HepG2 (cell line): ENCODE data around the gene HLA-DMB. TPM values are rescaled to one million over a fixed set of nuclear protein-coding genes. Genes with fewer than 3 reads are reported as not detected.

Source experiments
- AKAP8 ChIP-seq: sonication (generic); formaldehyde crosslinking; IDR thresholded peaks from 2 replicates; pipeline ENCODE4 v1.5.1; 2020; ENCODE audit warnings: mild to moderate bottlenecking, missing genetic modification reagents
- CEBPG ChIP-seq: IDR thresholded peaks from 2 replicates; pipeline ENCODE4 v1.6.1; 2016
- CHD2 ChIP-seq: IDR thresholded peaks from 2 replicates; pipeline ENCODE4 v1.6.1; 2011; ENCODE audit warnings: low read depth, low read length, improper control_type of control experiment
- GFI1 ChIP-seq: sonication (generic); formaldehyde crosslinking; IDR thresholded peaks from 2 replicates; pipeline ENCODE4 v1.5.0; 2020; ENCODE audit warnings: missing genetic modification reagents, mild to moderate bottlenecking, borderline replicate concordance
- HNRNPH1 ChIP-seq: fragments of 200-400 bp; formaldehyde crosslinking; optimal IDR thresholded peaks from 2 replicates; pipeline ENCODE3; 2017; ENCODE audit warnings: mild to moderate bottlenecking, low read depth, low read length
- JUNB ChIP-seq: sonication (generic); formaldehyde crosslinking; IDR thresholded peaks from 2 replicates; pipeline ENCODE4 v1.8.0; 2022; ENCODE audit warnings: missing genetic modification reagents, mild to moderate bottlenecking, borderline replicate concordance
- MXD4 ChIP-seq: IDR thresholded peaks from 2 replicates; pipeline ENCODE4 v1.6.1; 2016; ENCODE audit warnings: mild to moderate bottlenecking, missing biosample characterization, missing genetic modification reagents
- MXI1 ChIP-seq: IDR thresholded peaks from 3 replicates; pipeline ENCODE4 v1.6.1; 2012; ENCODE audit warnings: low read depth, low read length, inconsistent platforms, borderline replicate concordance
- ONECUT2 ChIP-seq: sonication (generic); formaldehyde crosslinking; IDR thresholded peaks from 2 replicates; pipeline ENCODE4 v1.4.0; 2020; ENCODE audit warnings: missing genetic modification reagents
- PHF8 ChIP-seq: sonication (generic); formaldehyde crosslinking; IDR thresholded peaks from 2 replicates; pipeline ENCODE4 v1.5.0; 2020; ENCODE audit warnings: missing genetic modification reagents
- RARA ChIP-seq: IDR thresholded peaks from 2 replicates; pipeline ENCODE4 v1.6.1; 2016; ENCODE audit warnings: missing genetic modification reagents, missing compliant biosample characterization
- SKI ChIP-seq: fragments of 450-650 bp; IDR thresholded peaks from one replicate; pipeline ENCODE4 v1.6.1; 2018; ENCODE audit warnings: mild to moderate bottlenecking; ENCODE audit not compliant: partially characterized antibody
- SNAPC2 ChIP-seq: sonication (generic); formaldehyde crosslinking; IDR thresholded peaks from 2 replicates; pipeline ENCODE4 v1.8.1; 2022; ENCODE audit warnings: mild to moderate bottlenecking, missing genetic modification reagents
- TMF1 ChIP-seq: sonication (generic); formaldehyde crosslinking; IDR thresholded peaks from 2 replicates; pipeline ENCODE4 v1.8.1; 2022; ENCODE audit warnings: low read depth, missing genetic modification reagents
- ZNF251 ChIP-seq: sonication (generic); formaldehyde crosslinking; IDR thresholded peaks from 2 replicates; pipeline ENCODE4 v1.9.0; 2021; ENCODE audit warnings: mild to moderate bottlenecking, missing genetic modification reagents
- ZNF501 ChIP-seq: sonication (generic); formaldehyde crosslinking; IDR thresholded peaks from 2 replicates; pipeline ENCODE4 v1.5.1; 2020; ENCODE audit warnings: mild to moderate bottlenecking, moderate library complexity, missing genetic modification reagents
- ZNF678 ChIP-seq: sonication (generic); formaldehyde crosslinking; IDR thresholded peaks from 2 replicates; pipeline ENCODE4 v1.4.0; 2020; ENCODE audit warnings: mild to moderate bottlenecking, missing genetic modification reagents
- ZNF737 ChIP-seq: sonication (generic); formaldehyde crosslinking; IDR thresholded peaks from 2 replicates; pipeline ENCODE4 v1.5.0; 2020; ENCODE audit warnings: missing genetic modification reagents, mild to moderate bottlenecking, borderline replicate concordance
- ZNF777 ChIP-seq: sonication (generic); formaldehyde crosslinking; IDR thresholded peaks from 2 replicates; pipeline ENCODE4 v1.4.0; 2020; ENCODE audit warnings: missing genetic modification reagents
- ZNF879 ChIP-seq: sonication (generic); formaldehyde crosslinking; IDR thresholded peaks from 2 replicates; pipeline ENCODE4 v1.8.1; 2023; ENCODE audit warnings: missing genetic modification reagents
- ZSCAN29 ChIP-seq: sonication (generic); formaldehyde crosslinking; conservative IDR thresholded peaks from 2 replicates; pipeline ENCODE4 v1.4.0; 2020; ENCODE audit warnings: mild to moderate bottlenecking, missing genetic modification reagents
- polyA plus RNA-seq, 8 experiments: library from polyadenylated mRNA; depleted of rRNA in 3 of 8; stranded (reverse) in 7 of 8; unstranded in 1 of 8; fragments of >200 nt; fragmentation: Illumina TruSeq in 4 of 8; extraction: Trizol in 4 of 8; gene quantifications; 2 replicates each; pipeline versions ENCODE4 v1.2.1 to v1.2.3, GENCODE V29; 2011 to 2016; ENCODE audit warnings: low read depth in 4 of 8, missing spikeins in 1 of 8, mixed read lengths in 1 of 8; ENCODE audit not compliant: insufficient read depth in 1 of 8
- total RNA-seq, 5 experiments: library from RNA; depleted of rRNA; stranded (reverse); fragments of >200 nt; fragmentation: Illumina TruSeq; extraction: Trizol; gene quantifications; 2 replicates each; pipeline ENCODE4 v1.2.3, GENCODE V29; 2016; ENCODE audit warnings: low read depth in 1 of 5
- TF ChIP-seq, protein P1 (sequence below): sonication (generic); formaldehyde crosslinking; IDR thresholded peaks from 2 replicates; pipeline ENCODE4 v1.4.0; 2020; ENCODE audit warnings: mild to moderate bottlenecking, missing genetic modification reagents
- TF ChIP-seq, protein P2 (sequence below): sonication (generic); formaldehyde crosslinking; IDR thresholded peaks from 2 replicates; pipeline ENCODE4 v1.8.1; 2023; ENCODE audit warnings: mild to moderate bottlenecking, inconsistent platforms, moderate library complexity, missing genetic modification reagents, borderline replicate concordance
- TF ChIP-seq, protein P3 (sequence below): sonication (generic); formaldehyde crosslinking; IDR thresholded peaks from 2 replicates; pipeline ENCODE4 v1.4.0; 2020; ENCODE audit warnings: low read depth, missing genetic modification reagents

HLA-DMB gene
- total and polyA plus RNA-seq, 2 of the 13 experiments (the other 11 are each of a cell fraction or from before 2014, with no cell fraction given): not detected

DNA sequence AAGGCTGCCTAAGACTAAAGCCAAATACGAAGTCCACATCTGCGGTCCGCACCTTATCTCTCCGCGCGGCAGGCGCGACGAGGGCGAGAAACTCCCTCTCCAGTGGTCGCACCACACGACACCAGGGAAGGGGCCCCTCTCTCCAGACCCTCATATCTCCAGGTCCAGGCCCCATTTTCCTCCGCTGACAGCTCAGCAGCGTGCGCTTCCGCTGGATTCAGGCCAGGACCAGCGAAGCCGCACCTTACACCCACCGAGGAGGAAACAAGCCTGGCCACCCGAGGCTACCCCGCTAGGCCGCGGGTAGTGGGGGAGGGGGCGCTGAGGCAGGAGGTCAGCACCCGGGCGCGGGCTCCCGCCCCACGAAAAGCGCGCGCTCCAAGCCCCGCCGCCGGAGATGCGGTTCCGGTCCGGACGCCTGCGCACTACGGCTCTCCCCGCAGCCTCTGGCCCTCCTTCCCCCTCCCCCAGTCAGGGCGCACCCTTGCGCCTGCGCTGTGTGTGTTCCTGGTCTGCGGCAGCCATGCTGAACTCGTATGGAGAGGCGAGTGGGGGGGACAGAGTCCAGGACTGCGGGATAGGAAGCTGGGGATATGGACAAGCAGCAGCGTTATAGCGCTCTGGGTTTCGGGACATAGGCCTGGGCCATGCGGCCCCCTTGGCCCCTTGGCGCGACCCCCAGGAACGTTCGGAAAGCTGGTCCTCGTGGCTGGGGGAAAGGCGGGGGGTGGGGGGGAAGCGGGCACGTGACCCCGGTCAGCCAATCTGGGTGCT, 27.5 kb upstream of the HLA-DMB start, which contains the start of gene BRD2 (continued):
- TF ChIP-seq HNRNPH1 (peak; percentile 80), ZNF501 (CRISPR knock-in tag) (peak; percentile 94), CHD2 (peak; percentile 48; the same call in 1 of the 2 replicates), ZNF678 (CRISPR knock-in tag) (peak; percentile 96), GFI1 (peak; percentile 84), SKI (peak; percentile 61), JUNB (no peak), PHF8 (peak; percentile 96), ZNF251 (CRISPR knock-in tag) (0 out of 2 replicates have a peak, but pooled peaks have one; percentile 78), ZNF737 (CRISPR knock-in tag) (peak; percentile 90; the same call in 1 of the 2 replicates), MXI1 (peak; percentile 63; the same call in 1 of the 3 replicates), RARA (CRISPR knock-in tag) (peak; percentile 94), TMF1 (CRISPR knock-in tag) (peak; percentile 99), AKAP8 (CRISPR knock-in tag) (peak; percentile 95), SNAPC2 (CRISPR knock-in tag) (peak; percentile 94), MXD4 (CRISPR knock-in tag) (peak; percentile 90), ZNF879 (CRISPR knock-in tag) (peak; percentile 99), ZNF777 (CRISPR knock-in tag) (peak; percentile 46; the same call in 1 of the 2 replicates), ONECUT2 (CRISPR knock-in tag) (peak; percentile 19; the same call in 1 of the 2 replicates), ZSCAN29 (CRISPR knock-in tag) (peak; percentile 80; the same call in 1 of the 2 replicates), CEBPG (CRISPR knock-in tag) (peak; percentile 32; the same call in 1 of the 2 replicates)
- TF ChIP-seq, protein P1, sequence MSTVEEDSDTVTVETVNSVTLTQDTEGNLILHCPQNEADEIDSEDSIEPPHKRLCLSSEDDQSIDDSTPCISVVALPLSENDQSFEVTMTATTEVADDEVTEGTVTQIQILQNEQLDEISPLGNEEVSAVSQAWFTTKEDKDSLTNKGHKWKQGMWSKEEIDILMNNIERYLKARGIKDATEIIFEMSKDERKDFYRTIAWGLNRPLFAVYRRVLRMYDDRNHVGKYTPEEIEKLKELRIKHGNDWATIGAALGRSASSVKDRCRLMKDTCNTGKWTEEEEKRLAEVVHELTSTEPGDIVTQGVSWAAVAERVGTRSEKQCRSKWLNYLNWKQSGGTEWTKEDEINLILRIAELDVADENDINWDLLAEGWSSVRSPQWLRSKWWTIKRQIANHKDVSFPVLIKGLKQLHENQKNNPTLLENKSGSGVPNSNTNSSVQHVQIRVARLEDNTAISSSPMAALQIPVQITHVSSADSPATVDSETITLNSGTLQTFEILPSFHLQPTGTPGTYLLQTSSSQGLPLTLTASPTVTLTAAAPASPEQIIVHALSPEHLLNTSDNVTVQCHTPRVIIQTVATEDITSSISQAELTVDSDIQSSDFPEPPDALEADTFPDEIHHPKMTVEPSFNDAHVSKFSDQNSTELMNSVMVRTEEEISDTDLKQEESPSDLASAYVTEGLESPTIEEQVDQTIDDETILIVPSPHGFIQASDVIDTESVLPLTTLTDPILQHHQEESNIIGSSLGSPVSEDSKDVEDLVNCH: no peak
- TF ChIP-seq, protein P2, sequence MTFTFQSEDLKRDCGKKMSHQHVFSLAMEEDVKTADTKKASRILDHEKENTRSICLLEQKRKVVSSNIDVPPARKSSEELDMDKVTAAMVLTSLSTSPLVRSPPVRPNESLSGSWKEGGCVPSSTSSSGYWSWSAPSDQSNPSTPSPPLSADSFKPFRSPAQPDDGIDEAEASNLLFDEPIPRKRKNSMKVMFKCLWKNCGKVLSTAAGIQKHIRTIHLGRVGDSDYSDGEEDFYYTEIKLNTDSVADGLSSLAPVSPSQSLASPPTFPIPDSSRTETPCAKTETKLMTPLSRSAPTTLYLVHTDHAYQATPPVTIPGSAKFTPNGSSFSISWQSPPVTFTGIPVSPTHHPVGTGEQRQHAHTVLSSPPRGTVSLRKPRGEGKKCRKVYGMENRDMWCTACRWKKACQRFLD: peak; percentile 93; the same call in 1 of the 2 replicates
- TF ChIP-seq, protein P3, sequence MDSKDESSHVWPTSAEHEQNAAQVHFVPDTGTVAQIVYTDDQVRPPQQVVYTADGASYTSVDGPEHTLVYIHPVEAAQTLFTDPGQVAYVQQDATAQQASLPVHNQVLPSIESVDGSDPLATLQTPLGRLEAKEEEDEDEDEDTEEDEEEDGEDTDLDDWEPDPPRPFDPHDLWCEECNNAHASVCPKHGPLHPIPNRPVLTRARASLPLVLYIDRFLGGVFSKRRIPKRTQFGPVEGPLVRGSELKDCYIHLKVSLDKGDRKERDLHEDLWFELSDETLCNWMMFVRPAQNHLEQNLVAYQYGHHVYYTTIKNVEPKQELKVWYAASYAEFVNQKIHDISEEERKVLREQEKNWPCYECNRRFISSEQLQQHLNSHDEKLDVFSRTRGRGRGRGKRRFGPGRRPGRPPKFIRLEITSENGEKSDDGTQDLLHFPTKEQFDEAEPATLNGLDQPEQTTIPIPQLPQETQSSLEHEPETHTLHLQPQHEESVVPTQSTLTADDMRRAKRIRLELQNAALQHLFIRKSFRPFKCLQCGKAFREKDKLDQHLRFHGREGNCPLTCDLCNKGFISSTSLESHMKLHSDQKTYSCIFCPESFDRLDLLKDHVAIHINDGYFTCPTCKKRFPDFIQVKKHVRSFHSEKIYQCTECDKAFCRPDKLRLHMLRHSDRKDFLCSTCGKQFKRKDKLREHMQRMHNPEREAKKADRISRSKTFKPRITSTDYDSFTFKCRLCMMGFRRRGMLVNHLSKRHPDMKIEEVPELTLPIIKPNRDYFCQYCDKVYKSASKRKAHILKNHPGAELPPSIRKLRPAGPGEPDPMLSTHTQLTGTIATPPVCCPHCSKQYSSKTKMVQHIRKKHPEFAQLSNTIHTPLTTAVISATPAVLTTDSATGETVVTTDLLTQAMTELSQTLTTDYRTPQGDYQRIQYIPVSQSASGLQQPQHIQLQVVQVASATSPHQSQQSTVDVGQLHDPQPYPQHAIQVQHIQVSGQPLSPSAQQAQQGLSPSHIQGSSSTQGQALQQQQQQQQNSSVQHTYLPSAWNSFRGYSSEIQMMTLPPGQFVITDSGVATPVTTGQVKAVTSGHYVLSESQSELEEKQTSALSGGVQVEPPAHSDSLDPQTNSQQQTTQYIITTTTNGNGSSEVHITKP (CRISPR knock-in tag): 0 out of 2 replicates have a peak, but pooled peaks have one; percentile 44
